Dedifferentiated amniotic fluid mesenchymal stem cell (primary cell): ENCODE measurements around the gene ALOX12.
"Not testable (repeated sequence)": the region's sequence is repeated elsewhere in the genome, so short reads cannot be mapped to it uniquely, and the experiment has no call there.

Experiments
- DNase-seq: peaks from one replicate; pipeline ENCODE4 v3.0.0-alpha.2; 2016; ENCODE audit errors: extremely low spot score

ALOX12 gene, protein sequence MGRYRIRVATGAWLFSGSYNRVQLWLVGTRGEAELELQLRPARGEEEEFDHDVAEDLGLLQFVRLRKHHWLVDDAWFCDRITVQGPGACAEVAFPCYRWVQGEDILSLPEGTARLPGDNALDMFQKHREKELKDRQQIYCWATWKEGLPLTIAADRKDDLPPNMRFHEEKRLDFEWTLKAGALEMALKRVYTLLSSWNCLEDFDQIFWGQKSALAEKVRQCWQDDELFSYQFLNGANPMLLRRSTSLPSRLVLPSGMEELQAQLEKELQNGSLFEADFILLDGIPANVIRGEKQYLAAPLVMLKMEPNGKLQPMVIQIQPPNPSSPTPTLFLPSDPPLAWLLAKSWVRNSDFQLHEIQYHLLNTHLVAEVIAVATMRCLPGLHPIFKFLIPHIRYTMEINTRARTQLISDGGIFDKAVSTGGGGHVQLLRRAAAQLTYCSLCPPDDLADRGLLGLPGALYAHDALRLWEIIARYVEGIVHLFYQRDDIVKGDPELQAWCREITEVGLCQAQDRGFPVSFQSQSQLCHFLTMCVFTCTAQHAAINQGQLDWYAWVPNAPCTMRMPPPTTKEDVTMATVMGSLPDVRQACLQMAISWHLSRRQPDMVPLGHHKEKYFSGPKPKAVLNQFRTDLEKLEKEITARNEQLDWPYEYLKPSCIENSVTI

GRCh38 chr17:6995500-6996255 lies at the start of gene ALOX12:
Gene ALOX12 (plus strand): TSS chr17:6996049. CDS start chr17:6996118, 69 bp downstream.
- no peak for DNase-seq

- no peak for DNase-seq
Measured at GRCh38 chr17:6947745-6948144, 48.1 kb upstream of the ALOX12 start.

DNA sequence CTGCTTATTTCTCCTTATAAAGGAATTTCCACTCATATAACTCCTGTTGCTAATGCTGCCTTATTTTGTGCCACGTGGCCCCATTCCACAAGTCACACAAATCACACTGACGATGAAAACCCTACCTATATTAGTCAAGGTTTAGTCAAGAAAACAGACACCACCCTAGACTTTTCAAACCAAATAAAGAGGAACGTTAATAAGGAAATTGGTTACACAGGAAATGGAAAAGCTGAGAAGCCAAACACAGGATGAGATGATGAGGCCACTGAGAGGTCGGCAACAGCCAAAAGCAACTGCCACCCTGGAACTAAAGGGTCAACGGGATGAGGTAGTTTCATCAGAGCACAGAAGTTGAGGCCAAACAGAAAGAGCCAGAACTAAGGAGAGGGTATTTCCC lies 47.3 kb upstream of the ALOX12 start:
- DNase-seq: no peak

GRCh38 chr17:6948976-6949375 lies 46.9 kb upstream of the ALOX12 start:
- DNase-seq: no peak

DNA sequence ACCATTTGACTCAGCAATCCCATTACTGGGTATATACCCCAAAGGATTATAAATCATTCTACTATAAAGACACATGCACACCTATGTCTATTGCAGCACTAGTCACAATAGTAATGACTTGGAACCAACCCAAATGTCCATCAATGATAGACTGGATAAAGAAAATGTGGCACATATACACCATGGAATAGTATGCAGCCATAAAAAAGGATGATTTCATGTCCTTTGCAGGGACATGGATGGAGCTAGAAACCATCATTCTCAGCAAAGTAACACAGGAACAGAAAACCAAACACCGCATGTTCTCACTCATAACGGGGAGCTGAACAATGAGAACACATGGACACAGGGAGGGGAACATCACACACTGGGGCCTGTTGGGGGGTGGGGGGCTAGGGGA lies 44.9 kb upstream of the ALOX12 start:
- not testable (repeated sequence) for DNase-seq

GRCh38 chr17:6953689-6954088 lies 42.2 kb upstream of the ALOX12 start:
- no peak for DNase-seq

DNA sequence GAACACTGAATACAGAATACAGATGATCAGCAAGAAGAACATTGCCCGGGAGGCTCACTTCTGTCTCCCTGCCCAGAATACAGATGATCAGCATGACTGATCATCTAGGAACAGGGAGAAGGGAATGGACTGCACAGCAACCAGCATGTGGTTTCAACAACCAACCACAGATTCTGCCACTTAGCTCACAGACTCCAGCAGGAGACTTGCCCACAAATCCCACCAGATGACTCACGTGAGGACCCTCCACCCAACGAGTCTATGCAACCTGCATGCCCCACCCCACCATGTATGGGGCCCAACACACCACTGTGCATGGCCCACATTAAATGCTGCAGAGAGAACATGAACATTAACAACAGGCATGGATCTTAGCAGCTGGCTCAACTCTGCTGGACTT lies 36.1 kb upstream of the ALOX12 start:
- no peak for DNase-seq

DNA sequence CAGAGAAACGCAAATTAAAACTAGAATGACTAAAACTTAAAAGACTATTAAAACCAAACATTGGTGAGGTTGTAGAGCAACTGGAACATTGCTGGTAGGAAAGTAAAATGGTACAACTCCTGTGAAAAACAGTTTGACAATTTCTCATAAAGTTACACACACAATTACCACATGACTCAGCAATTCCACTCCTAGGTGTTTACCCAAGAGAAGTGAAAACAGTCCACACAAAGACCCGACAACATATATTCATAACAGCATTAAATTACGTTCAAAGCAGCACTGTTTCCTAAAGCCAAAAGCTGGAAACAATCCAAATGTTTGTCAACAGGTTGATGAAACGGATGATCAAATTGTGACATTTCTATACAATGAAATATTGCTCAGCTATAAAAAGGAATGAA lies 26.5 kb upstream of the ALOX12 start:
- no peak for DNase-seq

DNA sequence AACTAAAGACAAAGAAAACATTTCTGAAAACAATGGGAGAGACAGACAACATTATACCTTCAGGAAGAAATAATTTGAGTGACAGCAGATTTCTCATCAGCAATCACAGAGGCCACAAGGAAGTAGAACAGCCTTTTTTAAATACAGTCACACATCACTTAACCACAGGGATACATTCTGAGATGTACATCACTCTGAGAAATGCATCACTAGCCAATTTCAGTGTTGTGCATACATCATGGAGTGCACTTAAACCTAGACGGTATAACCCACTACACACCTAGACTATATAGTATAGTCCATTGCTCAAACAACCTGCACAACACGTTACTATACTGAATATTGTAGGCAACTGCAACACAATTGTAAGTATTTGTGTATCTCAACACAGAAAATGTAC lies 24.9 kb upstream of the ALOX12 start:
- DNase-seq: no peak

DNA sequence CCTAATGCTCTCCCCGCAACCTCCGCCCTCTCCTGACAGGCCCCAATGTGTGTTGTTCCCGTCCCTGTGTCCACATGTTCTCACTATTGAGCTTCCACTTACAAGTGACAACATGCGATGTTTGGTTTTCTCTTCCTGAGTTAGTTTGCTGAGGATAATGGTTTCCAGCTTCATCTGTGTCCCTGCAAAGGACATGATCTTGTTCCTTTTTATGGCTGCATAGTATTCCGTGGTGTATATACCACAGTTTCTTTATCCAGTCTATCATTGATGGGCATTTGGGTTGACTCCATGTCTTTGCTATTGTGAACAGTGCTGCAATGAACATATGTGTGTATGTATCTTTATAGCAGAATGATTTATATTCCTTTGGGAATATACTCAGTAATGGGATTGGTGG lies 16.4 kb upstream of the ALOX12 start:
- not testable (repeated sequence) for DNase-seq

GRCh38 chr17:6981426-6981825 lies 14.4 kb upstream of the ALOX12 start:
- no peak for DNase-seq

GRCh38 chr17:6985266-6985665 lies 10.6 kb upstream of the ALOX12 start:
- DNase-seq: no peak

GRCh38 chr17:6986676-6987075 lies 9.2 kb upstream of the ALOX12 start:
- DNase-seq: no peak

GRCh38 chr17:6989779-6990178 lies 6.1 kb upstream of the ALOX12 start:
- DNase-seq: no peak

DNA sequence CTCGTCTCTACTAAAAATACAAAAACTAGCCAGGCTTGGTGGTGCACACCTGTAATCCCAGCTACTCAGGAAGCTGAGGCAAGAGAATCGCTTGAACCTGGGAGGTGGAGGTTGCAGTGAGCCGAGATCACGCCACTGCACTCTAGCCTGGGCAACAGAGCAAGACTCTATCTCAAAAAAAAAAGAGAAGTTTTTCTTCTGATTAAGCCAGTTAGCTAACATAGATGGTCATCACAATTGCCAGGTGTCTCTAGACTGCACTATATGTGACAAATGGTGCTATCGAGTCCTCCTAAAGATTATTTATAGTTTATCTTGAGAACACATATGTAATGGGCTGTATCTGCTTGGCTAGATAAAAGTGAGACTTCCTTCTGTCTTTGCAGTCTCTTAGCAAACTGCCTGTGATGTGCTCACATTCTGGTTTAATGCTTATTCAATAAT lies 2.2 kb upstream of the ALOX12 start:
- DNase-seq: not testable (repeated sequence)

DNA sequence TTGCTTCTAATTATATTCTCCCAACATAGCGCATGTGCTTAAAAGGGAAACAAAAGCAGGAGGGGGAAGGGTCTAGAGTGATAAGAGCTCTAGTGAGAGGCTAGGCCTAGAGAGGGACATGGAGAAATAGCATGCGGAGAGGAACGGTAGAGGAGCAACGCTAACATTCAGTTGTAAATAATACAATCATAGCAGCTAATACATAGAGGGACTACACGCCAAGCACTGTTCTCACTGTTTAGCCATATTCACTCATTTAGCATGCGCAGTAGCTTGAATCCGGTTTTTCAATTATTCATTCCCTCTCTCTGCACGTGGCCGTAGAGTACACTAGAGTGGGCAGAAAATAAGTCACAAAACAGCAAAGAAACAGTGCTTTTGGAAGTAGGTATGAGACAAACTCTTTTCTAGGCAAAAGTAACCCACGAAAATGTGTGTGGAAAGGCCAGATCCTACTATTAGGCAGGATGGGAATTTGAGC lies 1.7 kb upstream of the ALOX12 start:
- no peak for DNase-seq

DNA sequence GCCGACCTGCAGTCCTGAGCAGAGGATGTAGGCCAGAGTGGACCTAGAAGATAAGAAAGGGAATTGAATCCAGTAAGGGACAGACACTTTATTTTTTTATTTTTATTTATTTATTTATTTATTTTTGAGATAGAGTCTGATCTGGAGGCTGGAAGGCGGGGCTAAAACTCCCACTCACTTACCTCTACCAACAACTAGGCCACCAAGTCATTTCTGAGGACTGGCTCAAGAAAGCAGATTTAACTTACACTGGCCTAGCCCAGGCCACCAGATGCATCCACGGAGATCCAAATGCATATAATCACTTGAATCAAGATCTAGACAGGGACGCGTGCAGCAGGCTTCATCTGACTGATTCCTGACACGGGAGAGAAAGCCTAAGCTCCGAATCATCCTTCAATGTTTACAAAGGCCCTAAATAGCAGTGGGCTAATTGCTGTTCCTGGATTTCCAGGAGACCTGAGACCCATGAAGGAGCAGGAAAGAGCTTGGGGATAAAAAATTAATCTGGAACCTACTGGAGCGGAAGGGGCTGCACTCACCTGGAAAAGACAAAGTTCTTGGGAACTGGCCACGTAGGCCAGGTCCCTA lies 1.1 kb upstream of the ALOX12 start:
- DNase-seq: peak; percentile 19

GRCh38 chr17:6996256-6997011 lies 585 bp downstream of the ALOX12 start:
- DNase-seq: no peak

DNA sequence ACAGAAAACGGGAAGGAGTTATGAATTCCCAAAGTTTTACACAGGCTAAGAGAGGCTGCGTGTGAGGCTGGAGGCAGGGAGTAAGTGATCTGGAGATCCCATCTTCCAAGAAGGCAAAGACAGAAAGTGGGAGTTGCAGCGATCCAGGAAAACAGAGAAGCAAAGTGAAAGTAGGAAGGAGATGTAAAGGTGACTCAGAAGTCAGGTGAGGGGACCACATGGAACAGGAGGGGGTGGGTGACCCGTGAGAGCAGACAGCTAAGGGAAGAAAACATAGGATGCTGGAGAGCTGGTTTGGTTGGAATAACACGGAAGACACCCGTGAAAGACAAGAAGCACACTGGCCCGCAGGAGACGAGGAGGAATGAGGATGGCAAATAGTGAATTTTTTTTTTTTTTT lies 1.3 kb downstream of the ALOX12 start:
- DNase-seq: no peak

- no peak for DNase-seq
Measured at GRCh38 chr17:6998855-6999508, 3.1 kb downstream of the ALOX12 start.
